ENCODE results near the gene RPL14.

DNA sequence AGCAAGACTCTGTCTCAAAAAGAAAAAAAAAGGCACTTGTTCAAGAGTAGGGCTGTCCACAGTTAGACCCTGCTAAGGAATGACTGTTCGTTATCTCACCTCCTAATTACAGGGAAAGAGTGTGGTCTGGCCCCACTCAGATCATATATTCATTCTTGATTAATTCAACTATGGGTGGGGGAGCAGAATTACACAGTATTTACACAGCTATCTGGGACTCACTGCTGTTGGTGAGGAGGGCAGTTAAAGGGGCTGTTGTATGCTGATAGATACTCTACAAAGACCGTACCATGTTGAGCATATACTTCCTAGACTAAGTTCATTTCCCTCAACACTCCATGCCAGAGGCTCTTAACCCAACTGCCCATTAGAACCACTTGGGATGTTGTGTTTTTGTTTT, 44.9 kb downstream of the RPL14 start:
- TF ChIP-seq POLR2A (IDR thresholded peaks at IDR 0.05; ENCODE audit: low read depth, low read length) (no peak), POLR2AphosphoS5 (IDR thresholded peaks at IDR 0.05; ENCODE audit: low read depth, low read length) (no peak), PAX5 (IDR thresholded peaks at IDR 0.05; ENCODE audit: insufficient read depth, low read length, severe bottlenecking) (no peak), TAF1 (IDR thresholded peaks at IDR 0.05; ENCODE audit: low read depth, low read length) (no peak), SPI1 (IDR thresholded peaks at IDR 0.05; ENCODE audit: low read depth, low read length) (no peak), POU2F2 (IDR thresholded peaks at IDR 0.05; ENCODE audit: low read depth, low read length) (no peak)
